Kidney epithelial cell (primary cell): Measurements from ENCODE around the gene ROR1. TPM values are rescaled to one million over a fixed set of nuclear protein-coding genes. Genes with fewer than 3 reads are reported as not detected.
A peak's percentile ranks its signal among the peaks of the same experiment; 100 is the strongest.

Experiments
- DNase-seq: peaks from one replicate; pipeline ENCODE4 v3.0.0-alpha.2; 2010; ENCODE audit warnings: low read depth
- H3K27me3 ChIP-seq: 2 replicates; pipeline ENCODE4 v1.6.0; 2011; ENCODE audit warnings: low read length; ENCODE audit not compliant: control insufficient read depth, insufficient read depth
- H3K36me3 ChIP-seq: 2 replicates; pipeline ENCODE4 v1.5.1; 2011; ENCODE audit warnings: low read length; ENCODE audit not compliant: control insufficient read depth, insufficient read depth
- H3K4me3 ChIP-seq: 2 replicates; pipeline ENCODE4 v1.5.1; 2011; ENCODE audit warnings: low read depth, mild to moderate bottlenecking, control low read depth, low read length
- total RNA-seq: library from RNA; depleted of rRNA; stranded (reverse); fragments of >200 nt; gene quantifications from 2 replicates; pipeline ENCODE4 v1.2.3, GENCODE V29; 2015
- TF ChIP-seq, protein P1 (sequence below): IDR thresholded peaks from 2 replicates; pipeline ENCODE4 v1.5.1; 2011; ENCODE audit warnings: mild to moderate bottlenecking, moderate library complexity, low read length, control low read depth, inconsistent platforms; ENCODE audit not compliant: insufficient read depth, poor library complexity, severe bottlenecking

ROR1 gene
- total RNA-seq, 1 donor from 2014 or later: 21.5 TPM

DNA sequence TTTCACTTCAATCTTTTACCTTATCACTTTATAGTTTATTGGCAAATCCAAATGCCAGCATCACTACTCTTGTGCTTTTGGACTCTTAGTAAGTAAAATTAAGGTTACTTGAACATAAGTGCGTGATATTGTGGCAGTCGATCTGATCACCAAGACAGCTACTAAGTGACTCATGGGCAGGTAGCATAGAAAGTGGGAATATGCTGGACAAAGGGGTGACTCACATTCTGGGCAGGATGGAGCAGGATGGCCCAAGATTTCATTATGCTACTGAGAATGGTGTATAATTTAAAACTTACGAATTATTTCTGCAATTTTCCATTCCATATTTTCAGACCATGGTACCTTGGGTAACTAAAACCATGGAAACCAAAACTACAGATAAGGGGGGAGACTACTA is 120.2 kb downstream of the ROR1 start:
- no peaks in the 10 kb centered on the region for H3K36me3 ChIP-seq
- DNase-seq: peak; percentile 57
- H3K27me3 ChIP-seq: no peaks in the 10 kb centered on the region
- TF ChIP-seq, protein P1, sequence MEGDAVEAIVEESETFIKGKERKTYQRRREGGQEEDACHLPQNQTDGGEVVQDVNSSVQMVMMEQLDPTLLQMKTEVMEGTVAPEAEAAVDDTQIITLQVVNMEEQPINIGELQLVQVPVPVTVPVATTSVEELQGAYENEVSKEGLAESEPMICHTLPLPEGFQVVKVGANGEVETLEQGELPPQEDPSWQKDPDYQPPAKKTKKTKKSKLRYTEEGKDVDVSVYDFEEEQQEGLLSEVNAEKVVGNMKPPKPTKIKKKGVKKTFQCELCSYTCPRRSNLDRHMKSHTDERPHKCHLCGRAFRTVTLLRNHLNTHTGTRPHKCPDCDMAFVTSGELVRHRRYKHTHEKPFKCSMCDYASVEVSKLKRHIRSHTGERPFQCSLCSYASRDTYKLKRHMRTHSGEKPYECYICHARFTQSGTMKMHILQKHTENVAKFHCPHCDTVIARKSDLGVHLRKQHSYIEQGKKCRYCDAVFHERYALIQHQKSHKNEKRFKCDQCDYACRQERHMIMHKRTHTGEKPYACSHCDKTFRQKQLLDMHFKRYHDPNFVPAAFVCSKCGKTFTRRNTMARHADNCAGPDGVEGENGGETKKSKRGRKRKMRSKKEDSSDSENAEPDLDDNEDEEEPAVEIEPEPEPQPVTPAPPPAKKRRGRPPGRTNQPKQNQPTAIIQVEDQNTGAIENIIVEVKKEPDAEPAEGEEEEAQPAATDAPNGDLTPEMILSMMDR: no peak
- H3K4me3 ChIP-seq: no peak overlapping the region

DNA sequence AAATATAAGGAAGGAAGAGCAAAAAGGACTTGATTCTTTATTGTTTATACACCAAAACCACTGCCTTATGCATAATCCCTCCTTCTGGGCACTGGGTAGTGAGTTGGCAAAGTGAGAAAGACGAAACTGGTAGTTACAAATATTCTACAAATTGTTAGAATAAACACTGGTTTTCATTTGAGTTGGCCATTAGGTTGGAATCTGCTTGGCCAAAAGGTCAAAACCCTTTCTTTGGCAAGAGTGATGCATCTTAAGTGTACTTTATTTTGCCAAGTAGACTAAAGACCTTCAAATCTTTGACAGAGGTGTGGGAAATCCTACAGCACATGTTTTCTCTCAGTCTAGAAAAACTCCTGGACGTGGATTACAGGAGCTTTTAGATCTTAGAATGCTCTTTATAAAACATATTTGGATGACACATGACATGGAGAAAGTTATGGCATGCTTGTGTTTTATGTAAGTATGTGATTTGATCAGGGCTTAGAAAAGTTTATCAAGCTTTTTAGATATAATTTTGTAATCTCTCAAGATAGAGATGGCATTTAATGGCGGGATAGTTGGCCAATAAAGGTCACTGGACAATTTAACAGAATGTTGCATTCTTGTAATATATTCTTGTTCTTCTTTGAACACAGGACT is 120.9 kb downstream of the ROR1 start:
- no peaks in the 10 kb centered on the region for H3K36me3 ChIP-seq
- H3K27me3 ChIP-seq: no peaks in the 10 kb centered on the region
- TF ChIP-seq, protein P1: no peak
- DNase-seq: no peak
- no peak overlapping the region for H3K4me3 ChIP-seq

DNA sequence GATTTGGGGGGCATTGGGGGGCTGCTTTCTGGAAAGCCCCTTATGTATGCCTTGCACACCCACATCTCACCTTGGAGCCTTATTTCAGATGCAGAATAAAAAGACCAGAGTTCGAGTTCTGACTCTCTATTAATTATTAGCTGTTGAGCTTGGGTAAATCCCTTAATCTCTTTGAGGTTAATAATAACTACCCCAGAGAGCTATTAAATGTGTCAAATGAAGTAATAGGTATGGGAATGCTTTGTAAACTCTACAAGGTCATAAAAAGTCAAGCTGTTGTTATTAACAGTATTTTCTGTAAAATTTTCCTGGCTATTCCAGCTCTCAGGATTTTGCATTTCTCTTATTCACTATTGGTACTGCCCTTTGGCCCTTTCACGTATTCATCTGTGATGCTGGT is 122.9 kb downstream of the ROR1 start:
- Histone ChIP-seq H3K27me3 (no peaks in the 10 kb centered on the region), H3K4me3 (no peak overlapping the region), H3K36me3 (no peaks in the 10 kb centered on the region)
- TF ChIP-seq, protein P1: no peak
- no peak for DNase-seq

DNA sequence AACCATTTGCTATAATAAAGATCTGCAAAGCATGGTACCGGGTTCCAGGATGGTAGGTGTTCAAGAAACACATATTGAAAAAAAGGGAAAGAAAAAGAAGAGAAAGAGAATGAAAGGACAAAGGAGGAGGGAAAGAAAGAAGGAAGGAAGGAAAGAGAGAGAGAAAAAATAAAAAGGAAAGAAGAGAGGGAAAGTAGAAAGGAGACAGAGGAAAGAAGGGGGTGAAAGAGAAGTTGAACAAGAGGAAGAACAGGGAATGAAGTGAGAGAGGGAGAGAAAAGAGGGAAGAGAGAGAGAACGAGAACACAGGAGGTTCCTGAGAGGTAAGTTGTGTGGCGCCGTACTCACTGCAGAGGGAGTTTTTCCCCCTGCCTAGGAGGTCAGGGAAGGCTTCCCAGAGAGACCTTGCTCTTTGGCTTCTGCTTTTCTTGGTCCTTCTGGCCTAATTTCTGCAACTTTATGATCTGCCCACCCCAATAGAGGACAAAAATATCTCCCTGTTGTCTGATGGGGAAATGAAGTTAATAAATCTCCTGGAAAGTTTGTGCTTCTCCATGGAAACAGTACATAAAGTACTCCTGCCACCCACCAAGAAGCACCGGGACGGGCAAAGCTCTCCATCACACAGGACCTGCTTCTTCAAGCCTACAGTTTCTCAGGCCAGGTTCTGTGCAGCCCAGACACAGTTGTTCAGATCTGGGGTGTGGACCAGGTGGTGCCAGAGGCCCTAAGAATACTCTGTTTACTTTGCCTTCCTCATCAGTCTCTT is 124.8 kb downstream of the ROR1 start:
- TF ChIP-seq, protein P1: no peak
- Histone ChIP-seq H3K36me3 (no peaks in the 10 kb centered on the region), H3K4me3 (no peak overlapping the region), H3K27me3 (no peaks in the 10 kb centered on the region)
- no peak for DNase-seq

DNA sequence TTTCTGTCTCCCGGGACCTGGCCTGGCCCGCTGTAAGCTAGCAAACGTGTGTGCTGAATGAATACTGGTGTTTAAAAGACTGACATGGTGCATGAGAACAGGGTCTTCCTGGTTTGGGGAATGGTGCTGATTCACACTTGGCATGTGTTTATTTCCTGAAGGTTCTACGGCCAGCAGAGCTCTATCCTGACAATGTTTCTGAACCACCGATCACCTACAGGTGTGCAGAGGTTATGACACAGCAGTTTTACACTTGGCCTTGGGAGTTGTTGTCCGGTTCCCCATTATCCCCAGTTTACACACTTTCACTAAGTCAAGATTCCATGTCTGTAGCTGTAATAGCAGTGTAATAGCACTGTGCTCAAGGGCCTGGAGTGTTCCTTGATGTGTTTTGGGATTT is 127.3 kb downstream of the ROR1 start:
- H3K36me3 ChIP-seq: no peaks in the 10 kb centered on the region
- TF ChIP-seq, protein P1: no peak
- H3K27me3 ChIP-seq: no peaks in the 10 kb centered on the region
- DNase-seq: no peak
- no peak overlapping the region for H3K4me3 ChIP-seq
